WTC11 (cell line): ENCODE measurements around the gene TNIK. TPM values are rescaled to one million over a fixed set of nuclear protein-coding genes. Genes with fewer than 3 reads are reported as not detected.

ENCODE experiments used
- ATAC-seq: fragments of 200-7000 bp; cut with Tn5 transposase; 2 replicates; pipeline ENCODE4 v1.10.0; 2021; ENCODE audit warnings: mild to moderate bottlenecking, moderate library complexity
- CTCF ChIA-PET: fragments of 300-600 bp; sonication (Branson Sonifier 250); formaldehyde crosslinking; loops from one replicate; lab custom pipeline; 2021; ENCODE audit warnings: antibody characterized with exemption; lab: Charles Lee
- POLR2A ChIA-PET: fragments of 350-600 bp; sonication (Branson Sonifier 250); formaldehyde crosslinking; loops from one replicate; lab custom pipeline; 2021; ENCODE audit warnings: antibody characterized with exemption; lab: Charles Lee
- DNase-seq: peaks from one replicate; pipeline ENCODE4 v3.0.0; 2021; ENCODE audit warnings: low spot score
- H3K27ac Mint-ChIP-seq: 2 replicates; pipeline ENCODE4 v1.8.0; 2021; ENCODE audit warnings: mixed read lengths
- H3K27me3 Mint-ChIP-seq: 2 replicates; pipeline ENCODE4 v1.8.0; 2021; ENCODE audit warnings: low read depth, mild to moderate bottlenecking, moderate library complexity, mixed read lengths
- H3K36me3 Mint-ChIP-seq: 2 replicates; pipeline ENCODE4 v1.8.0; 2021; ENCODE audit warnings: mixed read lengths
- H3K4me1 Mint-ChIP-seq: 2 replicates; pipeline ENCODE4 v1.8.0; 2022; ENCODE audit warnings: mixed read lengths
- H3K4me3 Mint-ChIP-seq: 2 replicates; pipeline ENCODE4 v1.8.0; 2021; ENCODE audit warnings: mild to moderate bottlenecking, moderate library complexity, mixed read lengths
- H3K9me3 Mint-ChIP-seq: 2 replicates; pipeline ENCODE4 v1.8.0; 2021; ENCODE audit warnings: mixed read lengths
- ESRRA ChIP-seq: sonication (generic); formaldehyde crosslinking; IDR thresholded peaks from 2 replicates; pipeline ENCODE4 v1.8.1; 2022; ENCODE audit warnings: mild to moderate bottlenecking, missing genetic modification reagents, borderline replicate concordance
- FOXJ3 ChIP-seq: sonication (generic); formaldehyde crosslinking; IDR thresholded peaks from 2 replicates; pipeline ENCODE4 v1.9.0; 2021; ENCODE audit warnings: missing genetic modification reagents, mild to moderate bottlenecking, borderline replicate concordance
- FOXP1 ChIP-seq: sonication (generic); formaldehyde crosslinking; IDR thresholded peaks from 2 replicates; pipeline ENCODE4 v1.8.0; 2022; ENCODE audit warnings: missing genetic modification reagents, mild to moderate bottlenecking, moderate library complexity, borderline replicate concordance
- GABPB1 ChIP-seq: sonication (generic); formaldehyde crosslinking; IDR thresholded peaks from 2 replicates; pipeline ENCODE4 v1.8.1; 2023; ENCODE audit warnings: mild to moderate bottlenecking, missing genetic modification reagents
- HMGA2 ChIP-seq: fragments of 250-450 bp; sonication (Bioruptor Pico); IDR thresholded peaks from 2 replicates; pipeline ENCODE4 v1.4.0; 2021; ENCODE audit warnings: mild to moderate bottlenecking, moderate library complexity
- IRF2 ChIP-seq: sonication (generic); formaldehyde crosslinking; IDR thresholded peaks from 2 replicates; pipeline ENCODE4 v1.8.0; 2022; ENCODE audit warnings: low read depth, missing genetic modification reagents, borderline replicate concordance
- JAZF1 ChIP-seq: fragments of 250-450 bp; sonication (Bioruptor Pico); IDR thresholded peaks from 2 replicates; pipeline ENCODE4 v1.9.0; 2021; ENCODE audit warnings: moderate library complexity, mild to moderate bottlenecking, inconsistent platforms
- OVOL2 ChIP-seq: fragments of 250-450 bp; sonication (Bioruptor Pico); IDR thresholded peaks from 2 replicates; pipeline ENCODE4 v1.9.0; 2021; ENCODE audit warnings: mild to moderate bottlenecking, borderline replicate concordance
- TEAD4 ChIP-seq: sonication (generic); formaldehyde crosslinking; IDR thresholded peaks from 2 replicates; pipeline ENCODE4 v1.8.0; 2022; ENCODE audit warnings: mild to moderate bottlenecking, missing genetic modification reagents
- ZNF121 ChIP-seq: sonication (generic); formaldehyde crosslinking; IDR thresholded peaks from 2 replicates; pipeline ENCODE4 v1.8.0; 2023; ENCODE audit warnings: missing genetic modification reagents
- ZNF232 ChIP-seq: sonication (generic); formaldehyde crosslinking; IDR thresholded peaks from 2 replicates; pipeline ENCODE4 v1.8.0; 2022; ENCODE audit warnings: mild to moderate bottlenecking, missing genetic modification reagents
- total RNA-seq: library from RNA; stranded (reverse); gene quantifications from 3 replicates; pipeline ENCODE4 v1.2.3, GENCODE V29; 2021
- TF ChIP-seq, protein P1 (sequence below): fragments of 250-450 bp; sonication (Bioruptor Pico); IDR thresholded peaks from 2 replicates; pipeline ENCODE4 v1.9.0; 2021; ENCODE audit warnings: moderate library complexity, mild to moderate bottlenecking, inconsistent platforms, borderline replicate concordance
- TF ChIP-seq, protein P2 (sequence below): fragments of 250-450 bp; sonication (Bioruptor Pico); IDR thresholded peaks from 2 replicates; pipeline ENCODE4 v1.8.0; 2021; ENCODE audit warnings: mild to moderate bottlenecking
- TF ChIP-seq, protein P3 (sequence below): sonication (generic); formaldehyde crosslinking; IDR thresholded peaks from 2 replicates; pipeline ENCODE4 v1.8.1; 2022; ENCODE audit warnings: low read depth, missing genetic modification reagents, borderline replicate concordance
- TF ChIP-seq, protein P4 (sequence below): sonication (generic); formaldehyde crosslinking; IDR thresholded peaks from 2 replicates; pipeline ENCODE4 v1.8.0; 2022; ENCODE audit warnings: mild to moderate bottlenecking, missing genetic modification reagents
- TF ChIP-seq, protein P5 (sequence below): fragments of 250-450 bp; sonication (Bioruptor Pico); IDR thresholded peaks from 2 replicates; pipeline ENCODE4 v2.1.2; 2022; ENCODE audit warnings: mild to moderate bottlenecking, moderate library complexity
- TF ChIP-seq, protein P6 (sequence below): sonication (generic); formaldehyde crosslinking; IDR thresholded peaks from 2 replicates; pipeline ENCODE4 v1.8.0; 2022; ENCODE audit warnings: missing genetic modification reagents
- TF ChIP-seq, protein P7 (sequence below): fragments of 250-450 bp; sonication (Bioruptor Pico); IDR thresholded peaks from 2 replicates; pipeline ENCODE4 v1.9.0; 2021; ENCODE audit warnings: mild to moderate bottlenecking
- TF ChIP-seq, protein P8 (sequence below): sonication (generic); formaldehyde crosslinking; IDR thresholded peaks from 2 replicates; pipeline ENCODE4 v1.8.1; 2022; ENCODE audit warnings: mild to moderate bottlenecking, missing genetic modification reagents, moderate library complexity, borderline replicate concordance
- TF ChIP-seq, protein P9 (sequence below): fragments of 250-450 bp; sonication (Bioruptor Pico); IDR thresholded peaks from 2 replicates; pipeline ENCODE4 v1.9.0; 2021; ENCODE audit warnings: mild to moderate bottlenecking

The TNIK gene
- total RNA-seq, 1 experiment from 2014 or later: 50.3 TPM

DNA sequence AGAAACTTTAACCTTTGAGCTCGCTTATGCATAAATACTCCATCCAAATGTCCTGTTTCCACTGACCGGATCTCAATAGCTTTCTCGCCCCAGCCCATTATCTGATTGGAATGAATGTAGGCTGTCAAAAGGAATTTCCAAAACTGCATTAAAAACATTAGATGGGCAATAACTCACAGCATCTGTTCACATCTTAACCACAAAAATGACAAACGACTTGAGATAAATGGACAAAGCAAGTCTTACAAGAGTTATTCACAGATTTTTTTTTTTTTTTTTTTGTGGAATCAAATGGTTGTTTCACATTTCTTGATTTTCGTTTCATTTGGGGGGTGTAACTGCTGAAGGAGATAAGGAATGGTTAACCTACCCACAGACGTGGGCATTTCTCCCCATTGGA is 394.0 kb downstream of the TNIK start (continued):
- no peak for TF ChIP-seq OVOL2 (CRISPR knock-in tag)
- no peak for TF ChIP-seq ZNF121 (CRISPR knock-in tag)
- TF ChIP-seq, protein P1, sequence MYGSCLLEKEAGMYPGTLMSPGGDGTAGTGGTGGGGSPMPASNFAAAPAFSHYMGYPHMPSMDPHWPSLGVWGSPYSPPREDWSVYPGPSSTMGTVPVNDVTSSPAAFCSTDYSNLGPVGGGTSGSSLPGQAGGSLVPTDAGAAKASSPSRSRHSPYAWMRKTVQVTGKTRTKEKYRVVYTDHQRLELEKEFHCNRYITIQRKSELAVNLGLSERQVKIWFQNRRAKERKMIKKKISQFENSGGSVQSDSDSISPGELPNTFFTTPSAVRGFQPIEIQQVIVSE (CRISPR knock-in tag): no peak
- TF ChIP-seq JAZF1 (CRISPR knock-in tag): no peak
- TF ChIP-seq, protein P2, sequence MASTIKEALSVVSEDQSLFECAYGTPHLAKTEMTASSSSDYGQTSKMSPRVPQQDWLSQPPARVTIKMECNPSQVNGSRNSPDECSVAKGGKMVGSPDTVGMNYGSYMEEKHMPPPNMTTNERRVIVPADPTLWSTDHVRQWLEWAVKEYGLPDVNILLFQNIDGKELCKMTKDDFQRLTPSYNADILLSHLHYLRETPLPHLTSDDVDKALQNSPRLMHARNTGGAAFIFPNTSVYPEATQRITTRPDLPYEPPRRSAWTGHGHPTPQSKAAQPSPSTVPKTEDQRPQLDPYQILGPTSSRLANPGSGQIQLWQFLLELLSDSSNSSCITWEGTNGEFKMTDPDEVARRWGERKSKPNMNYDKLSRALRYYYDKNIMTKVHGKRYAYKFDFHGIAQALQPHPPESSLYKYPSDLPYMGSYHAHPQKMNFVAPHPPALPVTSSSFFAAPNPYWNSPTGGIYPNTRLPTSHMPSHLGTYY (CRISPR knock-in tag): no peak
- no peak for TF ChIP-seq HMGA2 (CRISPR knock-in tag)
- TF ChIP-seq ZNF232 (CRISPR knock-in tag): no peak
- TF ChIP-seq, protein P3, sequence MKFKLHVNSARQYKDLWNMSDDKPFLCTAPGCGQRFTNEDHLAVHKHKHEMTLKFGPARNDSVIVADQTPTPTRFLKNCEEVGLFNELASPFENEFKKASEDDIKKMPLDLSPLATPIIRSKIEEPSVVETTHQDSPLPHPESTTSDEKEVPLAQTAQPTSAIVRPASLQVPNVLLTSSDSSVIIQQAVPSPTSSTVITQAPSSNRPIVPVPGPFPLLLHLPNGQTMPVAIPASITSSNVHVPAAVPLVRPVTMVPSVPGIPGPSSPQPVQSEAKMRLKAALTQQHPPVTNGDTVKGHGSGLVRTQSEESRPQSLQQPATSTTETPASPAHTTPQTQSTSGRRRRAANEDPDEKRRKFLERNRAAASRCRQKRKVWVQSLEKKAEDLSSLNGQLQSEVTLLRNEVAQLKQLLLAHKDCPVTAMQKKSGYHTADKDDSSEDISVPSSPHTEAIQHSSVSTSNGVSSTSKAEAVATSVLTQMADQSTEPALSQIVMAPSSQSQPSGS (CRISPR knock-in tag): no peak

DNA sequence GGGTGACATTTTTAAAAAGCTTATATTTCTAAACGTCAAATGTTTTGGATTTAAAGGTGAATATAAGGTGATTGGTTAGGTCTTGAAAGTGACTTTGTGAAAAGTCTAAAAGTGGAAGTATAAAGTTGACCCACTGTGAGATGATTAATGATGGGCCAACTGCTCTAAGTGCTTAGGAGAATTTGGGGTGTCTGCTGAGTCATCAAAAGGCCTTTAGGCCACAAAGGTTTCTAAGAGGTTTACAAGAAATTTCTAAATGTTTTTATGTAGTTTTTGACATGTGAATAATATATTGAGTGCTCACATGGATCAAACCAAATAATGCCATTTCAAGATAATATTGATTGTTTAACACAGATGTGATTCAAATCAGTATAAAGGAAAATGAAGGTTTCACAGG is 394.5 kb downstream of the TNIK start:
- no peak for DNase-seq
- no peak overlapping the region for H3K27ac Mint-ChIP-seq
- TF ChIP-seq GABPB1 (CRISPR knock-in tag) (no peak), ESRRA (no peak), FOXP1 (no peak), IRF2 (no peak), TEAD4 (no peak), ZNF121 (CRISPR knock-in tag) (no peak), FOXJ3 (CRISPR knock-in tag) (no peak), JAZF1 (CRISPR knock-in tag) (no peak)
- TF ChIP-seq, protein P4, sequence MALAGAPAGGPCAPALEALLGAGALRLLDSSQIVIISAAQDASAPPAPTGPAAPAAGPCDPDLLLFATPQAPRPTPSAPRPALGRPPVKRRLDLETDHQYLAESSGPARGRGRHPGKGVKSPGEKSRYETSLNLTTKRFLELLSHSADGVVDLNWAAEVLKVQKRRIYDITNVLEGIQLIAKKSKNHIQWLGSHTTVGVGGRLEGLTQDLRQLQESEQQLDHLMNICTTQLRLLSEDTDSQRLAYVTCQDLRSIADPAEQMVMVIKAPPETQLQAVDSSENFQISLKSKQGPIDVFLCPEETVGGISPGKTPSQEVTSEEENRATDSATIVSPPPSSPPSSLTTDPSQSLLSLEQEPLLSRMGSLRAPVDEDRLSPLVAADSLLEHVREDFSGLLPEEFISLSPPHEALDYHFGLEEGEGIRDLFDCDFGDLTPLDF (CRISPR knock-in tag): no peak
- TF ChIP-seq, protein P5, sequence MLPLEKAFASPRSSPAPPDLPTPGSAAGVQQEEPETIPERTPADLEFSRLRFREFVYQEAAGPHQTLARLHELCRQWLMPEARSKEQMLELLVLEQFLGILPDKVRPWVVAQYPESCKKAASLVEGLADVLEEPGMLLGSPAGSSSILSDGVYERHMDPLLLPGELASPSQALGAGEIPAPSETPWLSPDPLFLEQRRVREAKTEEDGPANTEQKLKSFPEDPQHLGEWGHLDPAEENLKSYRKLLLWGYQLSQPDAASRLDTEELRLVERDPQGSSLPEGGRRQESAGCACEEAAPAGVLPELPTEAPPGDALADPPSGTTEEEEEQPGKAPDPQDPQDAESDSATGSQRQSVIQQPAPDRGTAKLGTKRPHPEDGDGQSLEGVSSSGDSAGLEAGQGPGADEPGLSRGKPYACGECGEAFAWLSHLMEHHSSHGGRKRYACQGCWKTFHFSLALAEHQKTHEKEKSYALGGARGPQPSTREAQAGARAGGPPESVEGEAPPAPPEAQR (CRISPR knock-in tag): no peak
- TF ChIP-seq, protein P6, sequence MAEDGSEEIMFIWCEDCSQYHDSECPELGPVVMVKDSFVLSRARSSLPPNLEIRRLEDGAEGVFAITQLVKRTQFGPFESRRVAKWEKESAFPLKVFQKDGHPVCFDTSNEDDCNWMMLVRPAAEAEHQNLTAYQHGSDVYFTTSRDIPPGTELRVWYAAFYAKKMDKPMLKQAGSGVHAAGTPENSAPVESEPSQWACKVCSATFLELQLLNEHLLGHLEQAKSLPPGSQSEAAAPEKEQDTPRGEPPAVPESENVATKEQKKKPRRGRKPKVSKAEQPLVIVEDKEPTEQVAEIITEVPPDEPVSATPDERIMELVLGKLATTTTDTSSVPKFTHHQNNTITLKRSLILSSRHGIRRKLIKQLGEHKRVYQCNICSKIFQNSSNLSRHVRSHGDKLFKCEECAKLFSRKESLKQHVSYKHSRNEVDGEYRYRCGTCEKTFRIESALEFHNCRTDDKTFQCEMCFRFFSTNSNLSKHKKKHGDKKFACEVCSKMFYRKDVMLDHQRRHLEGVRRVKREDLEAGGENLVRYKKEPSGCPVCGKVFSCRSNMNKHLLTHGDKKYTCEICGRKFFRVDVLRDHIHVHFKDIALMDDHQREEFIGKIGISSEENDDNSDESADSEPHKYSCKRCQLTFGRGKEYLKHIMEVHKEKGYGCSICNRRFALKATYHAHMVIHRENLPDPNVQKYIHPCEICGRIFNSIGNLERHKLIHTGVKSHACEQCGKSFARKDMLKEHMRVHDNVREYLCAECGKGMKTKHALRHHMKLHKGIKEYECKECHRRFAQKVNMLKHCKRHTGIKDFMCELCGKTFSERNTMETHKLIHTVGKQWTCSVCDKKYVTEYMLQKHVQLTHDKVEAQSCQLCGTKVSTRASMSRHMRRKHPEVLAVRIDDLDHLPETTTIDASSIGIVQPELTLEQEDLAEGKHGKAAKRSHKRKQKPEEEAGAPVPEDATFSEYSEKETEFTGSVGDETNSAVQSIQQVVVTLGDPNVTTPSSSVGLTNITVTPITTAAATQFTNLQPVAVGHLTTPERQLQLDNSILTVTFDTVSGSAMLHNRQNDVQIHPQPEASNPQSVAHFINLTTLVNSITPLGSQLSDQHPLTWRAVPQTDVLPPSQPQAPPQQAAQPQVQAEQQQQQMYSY (CRISPR knock-in tag): no peak
- TF ChIP-seq, protein P7, sequence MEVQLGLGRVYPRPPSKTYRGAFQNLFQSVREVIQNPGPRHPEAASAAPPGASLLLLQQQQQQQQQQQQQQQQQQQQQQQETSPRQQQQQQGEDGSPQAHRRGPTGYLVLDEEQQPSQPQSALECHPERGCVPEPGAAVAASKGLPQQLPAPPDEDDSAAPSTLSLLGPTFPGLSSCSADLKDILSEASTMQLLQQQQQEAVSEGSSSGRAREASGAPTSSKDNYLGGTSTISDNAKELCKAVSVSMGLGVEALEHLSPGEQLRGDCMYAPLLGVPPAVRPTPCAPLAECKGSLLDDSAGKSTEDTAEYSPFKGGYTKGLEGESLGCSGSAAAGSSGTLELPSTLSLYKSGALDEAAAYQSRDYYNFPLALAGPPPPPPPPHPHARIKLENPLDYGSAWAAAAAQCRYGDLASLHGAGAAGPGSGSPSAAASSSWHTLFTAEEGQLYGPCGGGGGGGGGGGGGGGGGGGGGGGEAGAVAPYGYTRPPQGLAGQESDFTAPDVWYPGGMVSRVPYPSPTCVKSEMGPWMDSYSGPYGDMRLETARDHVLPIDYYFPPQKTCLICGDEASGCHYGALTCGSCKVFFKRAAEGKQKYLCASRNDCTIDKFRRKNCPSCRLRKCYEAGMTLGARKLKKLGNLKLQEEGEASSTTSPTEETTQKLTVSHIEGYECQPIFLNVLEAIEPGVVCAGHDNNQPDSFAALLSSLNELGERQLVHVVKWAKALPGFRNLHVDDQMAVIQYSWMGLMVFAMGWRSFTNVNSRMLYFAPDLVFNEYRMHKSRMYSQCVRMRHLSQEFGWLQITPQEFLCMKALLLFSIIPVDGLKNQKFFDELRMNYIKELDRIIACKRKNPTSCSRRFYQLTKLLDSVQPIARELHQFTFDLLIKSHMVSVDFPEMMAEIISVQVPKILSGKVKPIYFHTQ (CRISPR knock-in tag): no peak
- TF ChIP-seq, protein P8, sequence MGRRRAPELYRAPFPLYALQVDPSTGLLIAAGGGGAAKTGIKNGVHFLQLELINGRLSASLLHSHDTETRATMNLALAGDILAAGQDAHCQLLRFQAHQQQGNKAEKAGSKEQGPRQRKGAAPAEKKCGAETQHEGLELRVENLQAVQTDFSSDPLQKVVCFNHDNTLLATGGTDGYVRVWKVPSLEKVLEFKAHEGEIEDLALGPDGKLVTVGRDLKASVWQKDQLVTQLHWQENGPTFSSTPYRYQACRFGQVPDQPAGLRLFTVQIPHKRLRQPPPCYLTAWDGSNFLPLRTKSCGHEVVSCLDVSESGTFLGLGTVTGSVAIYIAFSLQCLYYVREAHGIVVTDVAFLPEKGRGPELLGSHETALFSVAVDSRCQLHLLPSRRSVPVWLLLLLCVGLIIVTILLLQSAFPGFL: no peak
- TF ChIP-seq, protein P9, sequence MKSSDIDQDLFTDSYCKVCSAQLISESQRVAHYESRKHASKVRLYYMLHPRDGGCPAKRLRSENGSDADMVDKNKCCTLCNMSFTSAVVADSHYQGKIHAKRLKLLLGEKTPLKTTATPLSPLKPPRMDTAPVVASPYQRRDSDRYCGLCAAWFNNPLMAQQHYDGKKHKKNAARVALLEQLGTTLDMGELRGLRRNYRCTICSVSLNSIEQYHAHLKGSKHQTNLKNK (CRISPR knock-in tag): no peak
- TF ChIP-seq, all 79 proteins: peak for 0
- CTCF ChIA-PET: no interaction called here
- Mint-ChIP-seq H3K4me3 (no peak overlapping the region), H3K4me1 (peaks cover 19% of the 10 kb centered on the region), H3K9me3 (no peaks in the 10 kb centered on the region), H3K36me3 (peaks cover 41% of the 10 kb centered on the region), H3K27me3 (no peaks in the 10 kb centered on the region)
- ATAC-seq: no peak
- POLR2A ChIA-PET: no interaction called here
